ENCODE results near the gene ZNF469.

DNA sequence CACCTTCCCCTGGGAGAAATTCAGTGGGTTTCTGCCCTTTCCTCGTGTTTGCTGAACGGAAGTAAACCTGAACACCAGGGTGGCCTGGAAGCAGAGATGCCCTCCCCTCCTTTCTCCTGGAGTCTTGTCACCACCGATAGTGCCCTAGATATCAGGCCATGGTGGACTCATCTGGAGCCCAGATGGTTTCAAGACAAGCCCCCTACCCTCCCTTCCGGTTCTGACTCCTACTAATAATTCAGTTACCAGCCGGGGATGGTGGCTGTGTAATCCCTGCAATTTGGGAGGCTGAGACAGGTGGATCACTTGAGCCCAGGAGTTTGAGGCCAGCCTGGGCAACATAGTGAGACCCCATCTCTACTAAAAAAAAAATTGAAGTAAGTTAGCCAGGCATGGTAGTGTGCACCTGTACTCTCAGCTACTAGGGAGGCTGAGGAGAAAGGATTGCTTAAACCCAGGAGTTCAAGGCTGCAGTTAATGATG lies 2.4 kb downstream of the ZNF469 start:
- TF ChIP-seq POLR2A (IDR thresholded peaks at IDR 0.05; ENCODE audit: low read depth, low read length) (no peak), POLR2AphosphoS5 (IDR thresholded peaks at IDR 0.05; ENCODE audit: insufficient read depth, low read depth, low read length) (no peak), EZH2 (IDR thresholded peaks at IDR 0.05; ENCODE audit: borderline replicate concordance, low read depth, low read length, severe bottlenecking) (no peak)
- TF ChIP-seq, protein P1, sequence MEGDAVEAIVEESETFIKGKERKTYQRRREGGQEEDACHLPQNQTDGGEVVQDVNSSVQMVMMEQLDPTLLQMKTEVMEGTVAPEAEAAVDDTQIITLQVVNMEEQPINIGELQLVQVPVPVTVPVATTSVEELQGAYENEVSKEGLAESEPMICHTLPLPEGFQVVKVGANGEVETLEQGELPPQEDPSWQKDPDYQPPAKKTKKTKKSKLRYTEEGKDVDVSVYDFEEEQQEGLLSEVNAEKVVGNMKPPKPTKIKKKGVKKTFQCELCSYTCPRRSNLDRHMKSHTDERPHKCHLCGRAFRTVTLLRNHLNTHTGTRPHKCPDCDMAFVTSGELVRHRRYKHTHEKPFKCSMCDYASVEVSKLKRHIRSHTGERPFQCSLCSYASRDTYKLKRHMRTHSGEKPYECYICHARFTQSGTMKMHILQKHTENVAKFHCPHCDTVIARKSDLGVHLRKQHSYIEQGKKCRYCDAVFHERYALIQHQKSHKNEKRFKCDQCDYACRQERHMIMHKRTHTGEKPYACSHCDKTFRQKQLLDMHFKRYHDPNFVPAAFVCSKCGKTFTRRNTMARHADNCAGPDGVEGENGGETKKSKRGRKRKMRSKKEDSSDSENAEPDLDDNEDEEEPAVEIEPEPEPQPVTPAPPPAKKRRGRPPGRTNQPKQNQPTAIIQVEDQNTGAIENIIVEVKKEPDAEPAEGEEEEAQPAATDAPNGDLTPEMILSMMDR (IDR thresholded peaks at IDR 0.05; ENCODE audit: extremely low read depth in 1 of 2, insufficient read depth in 1 of 2, low read depth in 1 of 2, low read length in 2 of 2) = no peak
